OCI-M2 (cell line): ENCODE results near the gene OR5AU1.

Experiments used
- DNase-seq: peaks from one replicate; lab custom pipeline; 2025; ENCODE audit not compliant: unreplicated experiment; lab: John Stamatoyannopoulos, UW

Gene OR5AU1

DNA sequence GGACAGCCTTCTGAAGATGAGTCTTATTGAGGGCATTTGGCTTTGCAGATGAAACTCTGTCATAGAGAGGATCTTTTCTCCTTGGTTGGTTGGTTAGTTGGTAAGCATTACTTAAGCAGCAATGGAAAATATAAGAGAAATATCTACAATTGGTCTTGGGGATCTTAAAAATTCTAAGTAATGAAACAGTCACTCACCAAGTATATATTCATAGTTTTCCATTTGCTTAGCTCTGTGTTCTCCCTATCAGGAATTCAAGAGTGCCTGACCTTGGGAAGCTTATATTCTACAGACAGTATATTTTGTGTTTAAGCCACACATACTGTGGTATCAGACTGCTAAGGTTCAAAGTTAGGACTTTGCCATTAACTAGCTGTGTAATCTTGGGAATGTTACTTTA is at the start of gene OR5AU1:
Gene OR5AU1, minus strand, starts transcription at position 101 of the 400 bp plus-strand sequence. CDS start 191 bp downstream, outside the sequence.
- DNase-seq = no peak

DNA sequence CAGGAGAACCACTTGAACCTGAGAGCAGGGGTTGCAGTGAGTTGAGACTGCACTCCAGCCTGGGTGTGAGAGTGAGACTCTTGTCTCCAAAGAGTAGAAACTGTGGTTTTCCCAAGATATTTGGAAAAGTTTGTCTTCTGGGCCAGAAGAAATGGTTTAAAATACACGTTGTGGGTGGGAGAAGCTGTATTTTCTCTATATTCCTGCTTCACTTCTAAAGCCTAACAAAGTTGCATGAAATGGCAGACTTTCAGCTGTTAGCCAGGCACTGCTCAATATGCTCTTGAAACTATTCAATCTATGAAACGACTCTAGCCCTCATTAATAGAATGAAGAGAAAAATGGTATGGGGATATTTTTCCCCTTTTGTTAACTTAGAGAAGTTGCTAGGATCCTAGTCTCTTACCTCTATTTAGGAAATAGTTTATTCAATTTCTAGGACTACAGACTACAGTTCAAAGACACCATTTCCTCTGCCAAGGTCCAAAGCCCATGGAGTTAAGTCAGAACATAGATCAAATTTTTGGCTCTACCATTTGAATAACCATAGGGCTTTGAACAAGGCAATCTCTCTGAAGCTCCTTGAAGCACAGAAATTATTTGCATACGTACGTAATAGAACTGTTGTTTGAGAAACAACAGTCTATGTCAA is 49.3 kb upstream of the OR5AU1 start:
- no peak for DNase-seq

DNA sequence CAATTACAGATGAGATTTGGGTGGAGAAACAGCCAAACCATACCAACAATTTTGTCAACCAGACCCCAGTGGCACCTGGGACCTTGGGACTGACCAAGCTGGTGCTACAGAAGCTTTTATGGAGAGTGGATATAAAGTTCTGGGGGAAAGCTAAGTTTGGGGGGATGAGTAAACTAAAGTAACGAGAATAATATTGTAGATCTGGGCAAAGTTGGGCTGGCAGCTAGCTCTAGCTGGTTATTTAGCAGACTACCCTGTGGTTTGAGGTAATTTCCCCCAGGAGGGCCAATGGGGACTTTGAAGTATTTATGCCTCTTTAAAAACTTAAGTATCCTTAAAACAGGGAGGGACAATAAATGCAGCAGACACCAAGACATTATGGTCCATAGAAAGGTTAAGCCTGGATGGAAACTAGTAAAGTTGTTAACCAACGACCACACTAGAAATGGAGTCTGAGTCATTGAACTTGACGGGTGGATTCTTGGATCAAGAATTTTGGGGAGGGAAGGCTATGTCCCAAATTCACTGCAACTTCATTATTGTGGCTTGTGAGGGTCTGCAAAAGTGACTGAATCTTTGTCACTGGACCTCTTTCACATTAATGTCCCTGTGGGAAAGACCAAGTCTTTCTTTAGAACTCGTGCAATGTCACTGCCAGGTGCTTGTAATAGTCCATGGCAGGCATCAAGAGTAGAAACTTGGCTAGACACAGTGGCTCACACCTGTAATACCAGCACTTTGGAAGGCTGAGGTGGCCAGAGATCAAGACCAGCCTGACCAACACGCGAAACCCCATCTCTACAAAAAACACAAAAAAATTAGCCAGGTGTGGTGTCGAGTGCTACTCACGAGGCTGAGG is 48.5 kb upstream of the OR5AU1 start:
- DNase-seq = no peak

DNA sequence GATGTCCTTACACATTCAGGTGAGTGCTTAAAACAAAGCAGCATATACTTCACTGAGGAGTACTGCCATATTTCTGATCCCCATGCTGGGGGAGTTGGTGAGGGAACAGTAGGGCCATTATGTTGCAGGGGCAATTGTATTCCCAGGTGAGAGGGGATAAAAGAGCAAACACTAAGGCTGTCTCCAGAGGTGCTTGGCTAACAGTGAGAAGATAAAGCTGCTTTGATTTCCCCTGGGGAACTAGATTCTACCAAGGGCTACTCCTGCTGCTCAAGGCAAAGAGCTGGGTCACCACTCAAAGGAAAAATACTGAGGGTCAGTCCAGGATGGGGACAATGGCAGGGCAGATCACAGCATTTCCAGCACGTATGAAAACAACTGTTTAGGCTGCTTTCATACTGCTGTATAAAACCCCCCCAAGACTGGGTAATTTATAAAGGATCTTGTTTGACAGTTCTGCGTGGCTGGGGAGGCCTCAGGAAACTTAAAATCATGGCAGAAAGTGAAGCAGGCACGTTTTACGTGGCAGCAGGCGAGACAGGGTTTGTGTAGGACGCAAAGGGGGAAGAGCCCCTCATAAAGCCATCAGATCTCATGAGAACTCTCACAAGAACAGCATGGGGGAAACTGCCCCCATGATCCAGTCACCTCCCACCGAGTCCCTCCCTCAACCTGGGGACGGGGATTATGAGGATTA is 47.8 kb upstream of the OR5AU1 start:
- DNase-seq = no peak

DNA sequence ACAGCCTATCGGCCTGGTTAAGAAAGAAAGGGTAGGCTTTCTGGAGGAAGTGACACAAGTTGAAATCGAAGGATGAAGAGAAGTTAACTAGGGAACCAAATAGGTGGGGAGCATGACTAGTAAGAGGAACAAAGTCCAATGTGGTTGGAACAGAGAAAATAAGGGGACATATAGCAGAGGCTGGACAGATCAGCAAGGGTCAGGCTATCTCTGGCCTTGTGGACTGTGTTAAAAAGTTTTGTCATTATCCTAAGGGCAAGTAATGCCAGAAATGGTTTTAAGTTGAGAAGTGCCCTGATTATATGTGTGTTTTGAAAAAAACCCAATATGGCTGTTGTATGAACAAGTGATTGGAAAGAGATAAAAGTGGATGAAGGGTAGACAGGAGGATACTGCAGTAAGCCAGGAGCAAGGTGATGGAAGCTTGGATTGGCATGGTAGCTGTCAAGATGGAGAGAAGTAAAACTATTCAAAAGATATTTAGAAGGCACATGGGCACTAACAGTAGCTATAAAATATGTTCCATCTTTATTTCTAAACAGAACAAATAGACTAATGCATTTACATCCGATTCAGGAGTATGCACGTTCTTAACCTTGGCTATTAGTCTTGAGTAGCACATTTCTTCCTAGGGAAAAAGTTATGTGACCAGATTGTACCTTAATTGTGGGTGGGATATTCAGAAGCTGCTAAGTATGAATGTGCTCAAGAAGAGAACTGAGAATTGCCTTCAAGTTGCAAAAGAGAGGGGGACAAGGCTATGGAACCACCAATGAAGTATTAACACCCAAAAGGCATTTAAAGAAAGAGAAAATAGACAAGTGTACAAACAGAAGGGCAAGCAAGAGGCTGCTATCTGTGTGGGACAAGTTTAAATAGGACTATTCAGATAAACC is 46.8 kb upstream of the OR5AU1 start:
- DNase-seq = no peak

DNA sequence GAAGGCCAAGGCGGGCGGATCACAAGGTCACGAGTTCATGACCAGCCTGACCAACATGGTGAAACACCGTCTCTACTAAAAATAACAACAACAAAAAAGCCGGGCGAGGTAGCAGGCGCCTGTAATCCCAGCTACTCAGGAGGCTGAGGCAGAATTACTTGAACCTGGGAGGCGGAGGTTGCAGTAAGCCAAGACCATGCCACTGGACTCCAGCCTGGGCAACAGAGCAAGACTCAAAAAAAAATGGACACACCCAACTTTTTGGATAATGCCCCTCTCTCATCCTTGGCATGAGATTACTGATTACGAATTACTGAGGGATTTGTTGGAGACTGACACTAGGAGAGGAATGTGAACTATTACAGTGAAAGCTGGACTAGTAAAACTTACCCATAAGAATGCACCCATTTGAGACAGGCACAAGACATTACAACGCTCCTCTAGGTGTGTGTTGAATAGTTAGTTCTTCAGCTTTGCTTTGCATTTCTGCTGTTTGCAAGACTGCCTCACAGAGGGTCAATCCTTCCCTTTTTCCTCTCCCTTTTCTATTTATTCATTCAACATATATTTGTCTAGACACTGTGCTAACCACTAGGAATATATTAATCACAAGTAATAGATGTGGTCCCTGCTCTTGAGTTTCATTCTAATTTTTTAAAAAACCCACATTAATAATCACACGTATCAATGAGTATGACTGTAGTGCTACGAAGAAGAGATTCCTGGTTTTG is 46.0 kb upstream of the OR5AU1 start:
- DNase-seq = no peak

DNA sequence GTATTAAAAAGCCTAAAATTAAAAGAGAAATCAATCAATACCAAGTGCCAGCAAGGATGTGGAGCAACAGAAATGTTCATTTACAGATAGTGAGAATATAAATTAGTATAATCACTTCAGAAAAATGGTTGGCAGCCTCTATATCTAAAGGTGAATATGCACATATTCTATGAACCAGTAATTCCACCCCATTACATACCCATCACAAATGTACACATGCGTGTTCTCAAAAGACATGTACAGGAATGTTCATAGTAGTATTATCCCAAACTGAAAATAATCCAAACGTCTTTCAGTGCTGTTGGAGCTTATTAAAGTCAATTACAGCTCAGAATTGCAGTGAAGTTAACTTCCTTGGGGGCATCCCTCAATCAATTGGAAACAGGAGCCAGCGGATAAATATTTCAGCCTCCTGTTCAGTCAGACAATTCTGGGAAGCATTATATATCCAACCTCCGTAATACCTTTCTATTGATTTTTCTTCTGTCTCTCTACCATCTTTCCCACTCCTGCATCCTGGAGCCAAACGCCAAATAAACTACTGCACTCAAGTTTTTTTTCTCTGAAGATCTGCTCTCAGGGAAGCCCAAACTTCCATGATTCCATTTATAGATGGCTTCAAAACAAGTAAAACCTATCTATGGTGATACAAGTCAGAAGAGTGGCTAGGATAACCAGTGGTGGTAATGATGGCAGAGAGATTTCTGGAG is 45.0 kb upstream of the OR5AU1 start:
- no peak for DNase-seq

DNA sequence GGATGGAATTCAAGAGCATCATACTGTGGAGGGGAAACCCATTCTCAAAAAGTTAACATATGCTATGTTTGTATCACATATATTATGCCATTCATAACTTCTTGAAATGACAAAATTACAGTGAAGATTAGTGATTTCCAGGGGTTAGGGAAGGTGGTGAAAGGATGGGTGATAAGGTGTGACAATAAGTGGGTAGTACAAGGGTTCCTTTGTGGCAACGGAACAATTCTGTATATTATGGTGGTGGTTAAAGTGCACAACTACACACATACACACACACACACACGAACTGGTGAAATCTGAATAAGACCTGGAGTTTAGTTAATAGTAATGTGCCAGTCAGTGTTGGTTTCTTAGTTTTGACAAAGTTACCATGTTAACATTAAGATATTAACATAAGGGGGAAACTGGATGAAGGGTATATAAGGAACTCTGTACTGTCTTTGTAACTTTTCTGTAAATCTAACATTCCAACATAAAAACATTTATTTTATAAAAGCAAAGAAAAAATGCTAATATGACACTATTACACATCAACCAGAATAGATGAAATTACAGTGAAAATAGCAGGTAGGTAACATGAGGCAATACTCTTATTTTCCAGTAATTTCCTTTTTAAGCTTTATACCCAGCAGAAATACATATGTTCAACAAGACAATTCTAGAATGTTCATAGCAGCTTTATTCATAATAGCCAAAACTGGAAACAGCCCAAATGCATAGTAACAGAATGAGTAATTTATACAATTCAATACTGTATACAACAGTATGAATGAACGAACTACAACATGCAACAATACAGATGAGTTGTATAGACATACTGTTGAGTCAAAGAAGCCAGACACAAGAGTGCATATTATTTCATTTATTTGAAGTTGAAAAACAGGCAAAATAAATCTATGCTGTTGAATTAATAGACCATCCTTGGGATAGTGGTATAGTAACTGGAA is 44.0 kb upstream of the OR5AU1 start:
- DNase-seq = no peak

DNA sequence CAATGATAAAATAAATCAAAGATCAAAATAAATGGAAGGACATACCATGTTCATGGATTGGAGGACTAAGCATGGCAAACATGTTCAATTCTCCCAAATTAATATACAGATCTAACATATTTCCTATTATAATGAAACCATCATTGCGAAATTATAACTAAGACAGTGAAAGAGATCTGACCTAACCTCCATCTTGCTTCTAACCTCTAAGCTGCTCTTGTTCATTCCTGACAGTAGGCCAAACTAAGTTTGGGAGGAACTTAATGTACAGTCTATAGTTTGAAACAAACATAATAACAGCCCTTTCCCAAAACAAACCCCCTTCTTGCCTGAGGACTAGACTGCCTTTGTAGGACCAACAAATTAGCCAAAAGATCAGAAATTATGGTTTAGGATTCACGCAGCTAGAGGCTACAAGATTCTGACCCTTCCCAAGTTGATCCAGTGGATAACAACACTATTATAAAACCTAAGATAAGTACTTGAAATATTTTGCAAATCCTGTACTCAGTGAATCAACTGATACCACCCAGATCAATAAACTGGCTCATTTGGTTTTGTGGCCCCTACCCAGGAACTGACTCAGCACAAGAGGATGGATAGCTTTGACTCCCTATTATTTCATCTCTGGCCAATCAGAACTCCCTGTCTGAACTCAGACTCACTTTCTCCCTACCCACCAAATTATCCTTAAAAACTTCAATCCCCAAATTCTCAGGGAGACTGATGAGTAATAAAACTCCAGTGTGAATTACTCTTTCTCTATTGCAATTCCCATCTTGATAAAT is 41.7 kb upstream of the OR5AU1 start:
- no peak for DNase-seq

DNA sequence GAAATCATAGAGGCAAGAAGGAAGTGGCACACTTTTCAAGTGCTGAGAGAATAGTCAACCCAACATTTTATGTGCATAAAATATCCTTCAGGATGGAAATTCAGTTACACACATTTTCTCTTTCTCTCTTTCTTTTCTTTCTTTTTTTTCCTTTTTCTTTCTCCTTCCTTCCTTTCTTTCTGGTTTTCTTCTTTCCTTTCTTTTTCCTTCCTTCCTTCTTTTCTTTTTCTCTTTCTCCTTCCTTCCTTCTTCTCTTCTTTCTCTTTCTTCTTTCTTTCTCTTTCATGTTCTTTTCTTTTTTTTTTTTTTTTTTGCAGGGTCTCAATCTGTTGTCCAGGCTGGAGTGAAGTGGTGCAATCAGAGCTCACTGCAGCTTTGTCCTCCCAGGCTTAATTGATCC is 38.7 kb upstream of the OR5AU1 start:
- DNase-seq = no peak

DNA sequence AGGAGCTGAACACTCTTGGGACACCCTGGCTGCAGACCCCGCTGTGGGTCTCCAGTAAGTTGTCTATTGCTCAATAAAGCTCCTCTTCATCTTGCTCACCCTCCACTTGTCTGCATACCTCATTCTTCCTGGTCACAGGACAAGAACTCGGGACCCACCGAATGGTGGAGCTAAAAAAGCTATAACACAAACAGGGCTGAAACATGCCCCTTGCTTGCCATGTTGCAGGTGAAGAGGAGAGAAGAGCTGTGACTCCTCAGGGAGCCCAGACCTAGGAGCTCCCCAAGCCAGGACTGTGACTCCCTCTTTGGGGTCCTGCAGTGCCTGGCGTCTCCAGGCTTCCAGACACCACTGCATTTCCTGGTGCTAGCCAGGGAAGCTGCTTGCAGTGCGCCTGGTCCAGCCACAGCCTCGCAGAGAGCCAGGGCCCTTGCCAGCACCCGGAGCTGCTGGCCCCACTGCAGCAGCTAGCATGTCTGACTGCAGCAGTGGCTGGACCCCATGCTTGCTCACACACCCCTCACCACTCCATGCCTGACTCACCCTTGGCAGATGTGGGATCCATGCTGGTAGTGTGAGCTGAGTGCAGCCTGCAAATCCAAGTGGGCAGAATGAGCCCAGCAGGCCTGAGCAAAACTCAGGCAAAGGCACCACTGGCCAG is 37.1 kb upstream of the OR5AU1 start:
- no peak for DNase-seq

DNA sequence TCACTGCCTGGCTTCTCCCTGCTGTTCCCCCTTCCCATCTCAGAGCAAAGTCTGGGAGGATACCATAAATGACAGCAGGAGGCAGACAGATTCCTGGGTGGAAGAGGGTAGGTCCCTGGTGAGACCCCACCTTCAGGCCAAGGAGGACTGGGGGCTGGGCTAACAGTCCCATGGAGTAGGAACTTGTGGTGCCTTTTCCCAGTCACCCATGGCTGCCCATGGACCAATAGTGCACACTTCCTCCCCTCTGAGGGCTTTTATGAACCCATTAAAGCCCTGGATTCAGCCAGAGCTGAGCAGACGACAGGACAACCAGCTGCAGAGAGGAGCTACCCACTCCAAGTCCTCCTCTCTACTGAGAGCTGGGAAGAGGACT is 36.6 kb upstream of the OR5AU1 start:
- no peak for DNase-seq

DNA sequence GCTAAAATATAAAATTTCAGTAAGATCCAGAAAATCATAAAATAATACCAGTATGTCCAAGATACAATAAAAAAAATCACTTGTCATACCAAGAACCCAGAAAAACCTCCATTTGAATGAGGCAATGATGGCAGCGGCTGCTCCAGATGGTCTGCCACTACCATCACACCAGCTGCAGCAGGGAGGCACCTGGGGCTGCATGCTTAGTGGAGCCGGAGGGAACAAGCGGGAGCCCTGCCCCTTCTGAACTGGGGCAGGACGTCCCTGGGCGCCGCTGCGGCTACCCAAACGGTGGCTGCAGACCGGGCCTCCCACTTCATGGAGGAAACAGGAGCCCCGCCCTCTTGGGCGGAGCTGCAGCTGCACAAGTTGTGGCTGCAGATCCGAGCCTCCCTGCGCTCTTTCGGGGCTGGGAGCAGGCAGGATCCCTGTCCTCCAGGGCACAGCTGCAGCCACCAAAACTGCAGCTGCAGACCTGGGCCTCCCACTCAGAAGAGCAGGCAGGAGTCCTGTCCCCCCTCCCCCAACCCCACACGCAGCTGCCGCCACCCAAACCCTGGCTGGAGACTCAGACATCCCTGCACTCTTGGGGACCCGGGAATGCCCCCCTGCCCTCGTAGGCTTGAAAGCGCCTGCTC is 36.1 kb upstream of the OR5AU1 start:
- DNase-seq = no peak

DNA sequence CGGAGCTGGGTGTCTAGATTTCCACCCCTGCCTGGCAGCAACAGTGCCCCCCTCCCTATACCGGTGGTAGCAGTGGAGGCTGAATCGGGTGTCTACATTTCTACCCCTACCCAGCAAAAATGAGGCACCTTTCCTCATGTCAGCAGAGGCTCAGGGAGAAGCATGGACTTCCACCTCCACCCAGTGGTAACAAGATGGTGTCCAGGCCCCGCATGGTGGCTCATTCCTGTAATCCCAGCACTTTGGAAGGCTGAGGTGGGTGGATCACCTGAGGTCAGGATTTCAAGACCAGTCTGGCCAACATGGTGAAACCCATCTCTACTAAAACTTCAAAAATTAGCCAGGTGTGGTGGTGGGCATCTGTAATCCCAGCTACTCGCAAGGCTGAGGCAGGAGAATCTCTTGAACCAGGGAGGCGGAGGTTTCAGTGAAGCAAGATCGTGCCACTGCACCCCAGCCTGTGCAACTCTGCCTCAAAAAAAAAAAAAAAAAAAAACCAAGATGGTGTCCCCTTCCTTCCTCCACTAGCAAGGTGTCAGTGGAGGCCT is 35.5 kb upstream of the OR5AU1 start:
- DNase-seq = no peak

DNA sequence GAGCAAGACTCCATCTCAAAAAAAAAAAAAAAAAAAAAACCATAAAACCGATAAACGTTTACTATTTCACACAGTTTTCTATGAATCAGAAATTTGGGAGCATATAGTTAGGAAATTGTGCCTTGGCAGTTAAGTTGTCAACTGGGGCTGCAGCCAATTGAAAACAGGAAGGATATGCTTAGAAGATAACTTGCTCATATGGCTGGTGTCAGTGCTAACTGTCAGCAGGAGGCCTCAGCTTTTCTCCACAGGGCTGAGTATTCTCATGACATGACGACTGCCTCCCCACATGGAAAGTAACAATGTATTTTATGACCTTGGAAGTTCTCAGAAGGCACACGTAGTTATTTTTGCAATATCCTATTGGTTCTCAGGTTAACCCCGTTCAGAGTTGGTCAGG is 29.6 kb upstream of the OR5AU1 start:
- no peak for DNase-seq

DNA sequence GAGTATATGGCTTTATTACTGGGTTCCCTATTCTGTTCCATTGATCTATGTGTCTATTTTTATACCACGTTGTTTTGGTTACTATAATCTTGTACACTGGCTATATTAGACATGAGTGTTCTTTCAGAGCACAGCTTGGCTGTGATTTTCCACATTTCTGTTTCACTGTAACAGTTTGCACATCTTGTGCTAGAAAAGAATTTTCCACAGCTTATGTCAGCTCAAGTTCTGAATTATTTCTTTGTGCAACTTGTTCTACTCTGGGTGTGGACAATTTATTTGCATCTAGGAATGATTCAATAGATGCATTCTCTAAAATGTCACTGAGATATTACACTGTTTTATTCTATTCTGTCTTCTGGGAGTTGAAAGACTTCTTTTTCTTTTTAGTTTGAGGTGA is 28.4 kb upstream of the OR5AU1 start:
- no peak for DNase-seq

DNA sequence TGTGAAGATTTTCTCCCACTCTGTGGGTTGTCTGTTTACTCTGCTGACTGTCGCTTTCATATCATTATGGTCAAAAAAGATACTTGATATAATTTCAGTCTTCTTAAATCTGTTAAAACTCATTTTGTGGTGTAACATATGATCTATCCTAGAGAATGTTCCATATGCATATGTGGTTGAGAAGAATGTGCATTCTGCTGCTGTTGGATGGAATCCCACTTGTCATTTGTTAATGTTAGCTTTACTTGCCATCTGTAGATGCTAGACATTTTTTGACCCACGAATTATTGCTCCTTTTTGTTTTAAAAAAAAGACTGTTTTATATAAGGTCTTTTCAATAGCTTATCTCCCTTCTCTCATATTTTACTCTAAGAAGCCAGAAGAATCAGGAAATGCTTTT is 26.3 kb upstream of the OR5AU1 start:
- DNase-seq = no peak
